ENCODE data around the gene STYXL1.

Gene STYXL1

GRCh38 chr7:75994388-75995051, 53.3 kb downstream of the STYXL1 start, which contains the start of gene TMEM120A:
TSS of gene TMEM120A (minus strand) at chr7:75994595. CDS start at chr7:75994570, 25 bp downstream.
- peak; percentile 90 to 92 for DNase-seq (ENCODE audit: low read depth in 1 of 2, low spot score in 1 of 2)

GRCh38 chr7:75993689-75994387, 54.0 kb downstream of the STYXL1 start:
- no peak for DNase-seq (ENCODE audit: low read depth in 1 of 2, low spot score in 1 of 2)

GRCh38 chr7:75992083-75992755, 55.6 kb downstream of the STYXL1 start:
- no peak for DNase-seq (ENCODE audit: low read depth in 1 of 2, low spot score in 1 of 2)

GRCh38 chr7:75991531-75992082, 56.2 kb downstream of the STYXL1 start:
- DNase-seq (ENCODE audit: low read depth in 1 of 2, low spot score in 1 of 2), result no peak

- DNase-seq (ENCODE audit: low read depth in 1 of 2, low spot score in 1 of 2), result no peak
Measured at GRCh38 chr7:75989500-75990388, 58.1 kb downstream of the STYXL1 start.

- no peak for DNase-seq (ENCODE audit: low read depth in 1 of 2, low spot score in 1 of 2)
Measured at GRCh38 chr7:75988568-75989499, 59.0 kb downstream of the STYXL1 start.

- DNase-seq (ENCODE audit: low read depth in 1 of 2, low spot score in 1 of 2), result no peak
Measured at GRCh38 chr7:75987805-75988567, 59.8 kb downstream of the STYXL1 start.

- no peak for DNase-seq (ENCODE audit: low read depth in 1 of 2, low spot score in 1 of 2)
Measured at GRCh38 chr7:75987026-75987804, 60.6 kb downstream of the STYXL1 start.

GRCh38 chr7:75986147-75986781, 61.5 kb downstream of the STYXL1 start:
- DNase-seq (ENCODE audit: low read depth in 1 of 2, low spot score in 1 of 2), result no peak

- DNase-seq (ENCODE audit: low read depth in 1 of 2, low spot score in 1 of 2), result no peak
Measured at GRCh38 chr7:75985518-75986146, 62.2 kb downstream of the STYXL1 start.

GRCh38 chr7:75985009-75985517, 62.7 kb downstream of the STYXL1 start:
- no peak for DNase-seq (ENCODE audit: low read depth in 1 of 2, low spot score in 1 of 2)

GRCh38 chr7:75984130-75985008, 63.4 kb downstream of the STYXL1 start:
- DNase-seq (ENCODE audit: low read depth in 1 of 2, low spot score in 1 of 2), result no peak

- no peak for DNase-seq (ENCODE audit: low read depth in 1 of 2, low spot score in 1 of 2)
Measured at GRCh38 chr7:75983471-75984129, 64.2 kb downstream of the STYXL1 start.

GRCh38 chr7:75982306-75983064, 65.3 kb downstream of the STYXL1 start:
- DNase-seq (ENCODE audit: low read depth in 1 of 2, low spot score in 1 of 2), result no peak
